HK-2 (cell line): ENCODE data around the gene GABARAPL1.

Experiments
- DNase-seq: peaks from one replicate; pipeline ENCODE4 v3.0.0-alpha.2; 2018; ENCODE audit not compliant: unreplicated experiment

GABARAPL1 gene

DNA sequence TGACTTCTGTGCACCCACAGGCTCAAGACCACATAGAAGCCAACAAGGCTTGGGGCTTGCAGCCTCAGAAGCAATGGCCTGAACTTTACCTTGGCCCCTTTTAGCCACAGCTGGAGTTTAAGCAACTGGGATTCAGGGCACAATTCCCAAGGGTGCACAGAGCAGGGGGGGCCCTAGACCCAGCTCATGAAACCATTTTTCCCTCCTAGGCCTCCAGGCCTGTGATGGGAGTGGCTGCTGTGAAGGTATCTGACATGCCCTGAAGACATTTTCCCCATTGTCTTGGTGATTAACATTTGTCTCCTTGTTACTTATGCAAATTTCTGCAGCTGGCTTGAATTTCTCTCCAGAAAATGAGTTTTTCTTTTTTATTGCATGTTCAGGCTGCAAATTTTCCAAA, 21.9 kb downstream of the GABARAPL1 start:
- no peak for DNase-seq

DNA sequence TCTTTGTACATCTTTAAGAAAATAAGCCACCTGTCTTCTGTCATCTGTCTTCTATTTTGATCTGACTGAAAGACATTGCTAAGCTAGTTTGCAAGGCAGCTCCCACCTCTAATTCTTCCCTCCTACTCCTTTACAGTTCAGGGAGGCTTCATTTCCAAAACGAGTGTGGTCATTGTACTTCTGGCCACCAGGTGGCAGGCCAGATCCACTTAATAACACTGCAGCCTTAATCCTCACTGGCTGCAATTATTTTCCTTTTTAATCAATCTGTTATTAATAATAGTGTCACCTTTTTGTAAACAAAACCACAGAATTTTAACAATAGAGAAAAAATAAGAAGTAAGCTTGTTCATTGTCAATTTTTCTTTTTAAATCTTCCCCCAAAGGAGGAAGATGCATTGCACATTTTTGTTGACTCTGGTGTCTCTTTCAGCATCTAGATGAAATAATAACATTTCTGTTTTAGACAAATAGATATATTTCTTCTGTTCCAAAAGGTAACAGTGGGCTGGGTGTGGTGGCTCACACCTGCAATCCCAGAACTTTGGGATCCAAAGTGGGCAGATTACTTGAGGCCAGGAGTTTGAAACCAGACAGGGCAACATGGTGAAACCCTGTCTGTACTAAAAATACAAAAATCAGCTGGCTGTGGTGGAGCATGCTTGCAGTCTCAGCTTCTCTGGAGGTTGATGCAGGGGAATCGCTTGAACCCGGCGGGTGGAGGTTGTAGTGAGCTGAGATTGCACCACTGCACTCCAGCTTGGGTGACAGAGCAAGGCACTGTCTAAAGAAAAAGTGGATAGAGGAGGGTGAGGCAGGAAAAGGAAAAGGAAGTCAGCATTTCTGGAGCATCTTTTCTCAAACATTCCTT, 23.3 kb downstream of the GABARAPL1 start:
- DNase-seq = no peak

DNA sequence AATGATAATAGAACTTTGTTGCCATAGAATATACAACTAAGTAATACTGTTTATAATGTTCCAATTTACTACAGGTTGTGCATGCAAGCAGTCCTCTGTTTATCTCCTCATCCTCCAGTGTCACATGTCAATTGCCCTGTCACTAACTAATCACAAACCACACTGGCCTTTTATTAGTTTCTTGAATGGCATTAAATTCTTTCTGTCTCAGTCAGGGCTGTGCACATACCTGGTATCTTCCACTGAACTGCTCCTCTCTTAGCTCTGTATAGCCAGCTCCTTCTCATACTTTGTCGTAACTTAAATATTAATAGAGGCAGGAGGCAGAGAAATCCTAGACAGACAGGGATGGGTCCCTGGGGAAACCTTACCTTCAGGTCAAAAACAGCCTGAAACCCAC, 24.0 kb downstream of the GABARAPL1 start:
- DNase-seq = no peak

DNA sequence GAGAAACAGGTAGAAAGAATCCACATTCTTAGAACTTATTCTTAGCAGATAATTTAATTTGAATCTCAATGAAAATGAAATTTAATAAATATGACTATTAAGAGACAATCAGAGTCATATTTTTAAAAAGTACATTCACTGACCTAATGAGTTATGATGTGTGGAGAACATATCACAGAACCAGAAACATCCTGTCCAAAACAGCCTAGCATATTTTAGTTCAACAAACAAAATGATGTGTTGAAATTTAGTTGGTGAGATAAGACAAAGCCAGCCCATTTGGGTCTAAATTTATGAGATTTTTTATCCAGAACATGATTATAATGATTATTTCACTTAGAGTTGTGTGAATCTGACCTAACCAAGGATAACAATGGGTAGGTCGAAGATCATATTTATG, 25.8 kb downstream of the GABARAPL1 start:
- DNase-seq = no peak

DNA sequence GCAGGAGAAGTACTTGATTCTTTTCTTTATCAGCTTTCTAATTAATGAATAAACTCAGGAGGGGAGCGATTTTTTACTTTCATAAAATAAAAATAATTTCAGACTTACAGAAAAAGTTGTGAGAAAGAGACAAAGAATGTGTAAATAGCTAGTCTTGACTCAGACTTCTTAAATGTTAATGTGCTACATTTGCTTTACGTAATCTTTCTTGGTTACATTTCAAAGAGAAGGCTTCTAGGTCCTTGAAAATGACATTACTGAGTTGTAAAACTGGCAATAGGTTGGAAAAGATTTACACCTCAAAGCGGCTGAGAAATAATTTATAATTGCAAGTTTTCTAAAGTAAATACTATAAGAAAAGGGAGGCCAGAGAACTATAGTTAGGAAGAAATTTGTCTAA, 28.6 kb downstream of the GABARAPL1 start:
- DNase-seq = no peak

DNA sequence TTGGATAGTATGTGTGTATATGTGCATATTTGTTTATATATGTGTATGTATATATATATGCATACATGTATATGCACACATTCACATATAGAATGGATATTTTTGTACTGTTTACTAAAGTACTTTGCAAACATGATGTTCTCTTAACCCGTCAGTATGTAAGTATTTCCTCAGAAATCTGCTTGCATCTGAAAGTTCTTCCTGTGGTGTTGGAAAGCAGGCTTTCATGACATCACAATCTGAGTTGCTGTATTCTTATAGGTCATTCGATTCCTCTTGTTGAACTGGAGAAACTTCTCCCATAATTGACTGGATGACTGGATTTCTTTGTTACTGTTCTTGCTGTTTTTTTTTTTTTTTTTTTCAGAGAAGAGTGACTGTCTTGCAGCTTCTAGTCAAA, 29.1 kb downstream of the GABARAPL1 start:
- no peak for DNase-seq

DNA sequence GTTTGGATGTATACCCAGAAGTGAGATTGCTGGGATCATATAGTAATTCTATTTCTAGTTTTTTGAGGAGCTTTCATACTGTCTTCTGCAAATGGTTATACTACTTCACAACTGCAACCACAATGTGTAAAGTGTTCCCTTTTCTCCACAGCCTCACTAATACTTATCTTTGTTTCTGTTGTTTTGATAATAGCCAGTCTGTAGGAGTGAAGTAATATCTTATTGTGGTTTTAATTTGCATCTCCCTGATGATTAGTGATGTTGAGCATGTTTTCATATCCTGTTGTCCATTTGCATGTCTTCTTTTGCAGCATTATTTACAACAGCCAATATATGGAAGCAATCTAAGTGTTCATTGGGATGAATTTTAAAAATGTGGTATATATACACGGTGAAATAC, 29.9 kb downstream of the GABARAPL1 start:
- no peak for DNase-seq

DNA sequence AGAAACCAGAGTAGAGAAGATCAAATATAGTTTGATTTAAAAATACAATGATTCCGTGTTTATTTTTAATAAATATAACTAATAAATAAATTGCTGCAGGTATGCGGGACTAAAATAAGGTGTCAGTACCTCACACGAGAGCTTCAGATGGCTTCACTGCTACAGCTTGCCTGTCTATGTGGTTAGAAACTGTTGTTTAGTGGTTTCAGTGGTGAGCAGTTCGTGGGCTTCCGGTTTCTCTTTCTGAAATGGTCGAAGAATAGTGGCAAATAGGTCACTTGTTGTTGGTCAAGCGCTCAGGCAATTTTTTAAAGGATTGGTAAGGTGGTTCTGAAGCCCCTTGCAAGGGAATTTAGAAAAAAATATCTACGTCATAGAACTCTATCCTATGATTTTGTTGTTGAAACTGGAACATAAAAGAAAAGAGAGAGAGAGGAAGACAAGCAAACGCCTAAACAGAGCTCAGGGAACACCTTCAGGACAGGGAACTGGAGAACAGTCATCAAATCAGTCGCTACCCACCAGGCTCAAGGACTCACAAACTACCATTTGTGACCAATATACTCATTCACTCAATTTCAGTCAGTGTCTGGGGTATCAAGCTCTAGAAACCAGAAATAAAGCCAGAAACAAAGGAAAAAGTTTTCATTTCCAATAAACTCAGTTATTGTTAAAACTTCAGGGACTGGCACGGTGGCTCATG, 31.3 kb downstream of the GABARAPL1 start:
- DNase-seq = no peak

DNA sequence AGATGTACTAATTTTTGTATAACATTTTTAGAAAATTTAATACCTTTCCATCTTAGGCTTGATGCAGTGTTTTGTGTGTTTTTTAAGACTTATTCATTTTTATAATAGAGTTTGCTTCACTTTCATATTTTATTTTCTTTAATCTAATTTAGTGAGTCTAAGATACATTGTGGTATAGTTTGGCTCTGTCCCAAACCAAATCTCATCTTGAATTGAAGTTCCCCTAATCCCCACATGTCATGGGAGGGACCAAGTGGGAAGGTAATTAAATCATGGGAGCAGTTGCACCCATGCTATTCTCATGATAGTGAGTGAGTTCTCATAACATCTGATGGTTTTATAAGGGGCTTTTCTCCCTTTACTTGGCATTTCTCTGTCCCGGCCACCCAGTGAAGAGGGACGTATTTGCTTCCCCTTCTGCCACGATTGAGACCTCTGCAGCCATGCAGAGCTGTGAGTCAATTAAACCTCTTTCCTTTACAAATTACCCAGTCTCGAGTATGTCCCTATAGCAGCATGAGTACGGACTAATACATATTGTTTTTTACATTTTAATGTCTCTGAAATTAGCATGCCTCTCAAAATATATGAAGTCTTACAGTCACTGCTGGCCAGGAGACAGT, 34.9 kb downstream of the GABARAPL1 start:
- no peak for DNase-seq

DNA sequence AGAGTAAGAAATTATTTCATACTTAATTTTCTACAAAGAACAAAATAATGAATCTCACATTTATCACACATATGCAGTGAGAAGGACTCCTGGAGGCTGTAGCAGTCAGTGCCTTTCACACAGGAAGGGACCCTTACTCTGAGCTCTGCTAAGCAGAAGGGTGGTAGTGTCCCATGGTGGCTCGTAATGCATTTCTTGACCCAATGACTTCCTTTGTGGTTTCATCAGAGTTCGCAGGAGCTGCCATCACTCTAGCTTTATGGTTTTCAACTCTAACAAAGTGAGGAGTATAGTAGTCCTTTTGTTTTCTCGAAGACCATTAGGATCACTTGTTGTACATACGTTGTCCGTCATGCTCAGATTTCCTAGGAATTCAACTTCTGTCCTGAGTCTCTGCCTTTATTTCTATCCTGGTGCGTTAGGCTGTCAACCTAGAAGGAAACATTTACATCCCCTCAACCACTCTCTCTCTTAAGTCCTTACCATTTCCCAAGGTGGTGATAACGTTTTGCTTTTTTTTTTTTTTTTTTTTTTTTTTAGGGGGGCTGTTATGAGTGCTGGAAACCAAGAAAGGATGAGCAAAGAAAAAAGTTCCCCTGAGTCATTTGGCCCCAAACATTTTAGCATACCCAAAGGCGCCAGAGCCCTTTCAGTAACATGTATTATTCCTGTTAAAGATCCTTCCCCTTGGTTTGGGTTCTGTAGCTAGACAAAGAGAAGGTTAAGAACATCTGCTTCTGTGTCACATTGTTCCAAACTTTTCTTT, 37.2 kb downstream of the GABARAPL1 start:
- no peak for DNase-seq

DNA sequence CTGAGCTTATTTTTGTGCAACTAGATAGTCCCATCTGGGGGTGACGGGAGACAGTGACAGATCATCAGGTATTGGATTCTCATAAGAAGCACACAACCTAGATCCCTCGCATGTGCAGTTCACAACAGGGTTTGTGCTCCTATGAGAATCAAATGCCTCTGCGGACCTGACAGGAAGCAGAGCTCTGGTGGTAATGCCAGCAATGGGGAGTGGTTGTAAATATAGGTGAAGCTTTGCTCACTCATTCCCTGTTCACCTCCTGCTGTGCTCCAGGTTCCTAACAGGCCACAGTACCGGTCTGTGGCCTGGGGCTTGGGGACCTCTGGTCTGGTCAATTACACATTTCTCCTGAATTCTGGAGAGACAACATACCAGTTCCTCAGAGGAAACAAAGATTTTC, 39.0 kb downstream of the GABARAPL1 start:
- no peak for DNase-seq

DNA sequence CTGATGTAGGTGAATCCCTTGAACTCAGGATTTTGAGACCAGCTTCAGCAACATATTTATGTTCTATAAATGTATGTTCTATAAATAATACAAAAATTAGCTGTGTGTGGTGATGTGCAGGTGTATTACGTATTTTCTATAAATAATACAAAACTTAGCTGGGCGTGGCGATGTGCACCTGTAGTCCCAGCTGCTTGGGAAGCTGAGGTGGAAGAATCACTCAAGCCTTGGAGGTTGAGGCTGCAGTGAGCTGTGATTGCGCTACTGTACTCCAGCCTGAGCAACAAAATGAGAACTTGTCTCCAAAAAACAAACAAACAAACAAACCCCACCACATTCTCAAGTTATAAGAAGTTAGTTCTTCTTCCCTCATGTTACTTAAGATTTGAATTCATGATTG, 39.5 kb downstream of the GABARAPL1 start:
- no peak for DNase-seq

DNA sequence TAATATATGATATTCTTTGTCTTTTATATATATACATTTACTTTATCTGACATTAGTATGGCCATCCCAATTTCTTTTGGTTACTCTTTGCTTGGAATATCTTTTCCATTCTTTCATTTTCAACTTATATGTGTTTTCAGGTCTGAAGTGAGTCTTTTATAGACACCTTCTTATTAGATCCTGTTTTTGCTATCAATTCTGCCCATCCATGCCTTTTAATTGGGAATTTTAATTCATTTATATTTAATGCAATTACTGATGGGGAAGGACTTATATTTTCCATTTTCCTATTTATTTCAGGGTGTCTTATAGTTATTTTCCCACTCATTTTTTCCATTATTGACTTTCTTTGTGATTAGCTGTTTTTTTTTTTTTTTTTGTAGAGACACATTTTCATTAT, 43.4 kb downstream of the GABARAPL1 start:
- DNase-seq = no peak

DNA sequence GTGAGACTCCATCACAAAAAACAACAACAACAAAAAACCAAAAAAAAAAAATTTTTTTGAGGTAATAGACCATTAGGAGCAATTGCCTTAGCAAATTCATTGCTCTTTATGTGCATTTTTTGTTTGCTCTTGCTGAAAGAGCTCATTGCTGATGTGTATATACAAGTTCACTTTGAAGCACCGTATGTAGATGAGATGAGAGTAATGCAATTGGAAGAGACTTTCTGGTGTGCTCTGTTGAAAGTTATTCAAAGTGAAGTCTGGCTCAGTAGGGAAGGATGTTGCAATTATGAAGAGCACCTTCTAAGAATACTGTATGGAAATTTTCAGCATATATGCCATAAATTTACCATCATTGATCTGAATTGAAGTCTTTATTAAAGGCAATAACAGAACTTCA, 48.2 kb downstream of the GABARAPL1 start:
- DNase-seq = no peak

DNA sequence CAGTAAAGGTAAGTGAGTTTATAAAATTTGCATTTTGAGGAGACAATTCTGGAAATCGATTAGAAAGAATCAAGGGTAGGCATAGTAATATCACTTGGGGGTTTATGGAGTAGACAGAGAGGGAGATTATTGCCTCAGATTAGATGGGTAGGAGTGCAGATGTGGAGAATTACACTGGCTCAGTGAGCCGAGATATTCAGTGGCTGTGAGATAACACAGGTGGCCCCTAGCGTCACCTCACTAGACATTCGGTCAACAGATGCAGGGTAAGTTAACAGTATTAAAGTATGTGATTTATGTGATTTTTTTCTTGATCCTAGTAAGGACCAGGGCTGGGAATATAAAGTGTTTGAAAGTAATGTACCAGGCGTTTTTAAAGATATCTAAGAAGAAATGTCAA, 55.4 kb downstream of the GABARAPL1 start:
- no peak for DNase-seq

DNA sequence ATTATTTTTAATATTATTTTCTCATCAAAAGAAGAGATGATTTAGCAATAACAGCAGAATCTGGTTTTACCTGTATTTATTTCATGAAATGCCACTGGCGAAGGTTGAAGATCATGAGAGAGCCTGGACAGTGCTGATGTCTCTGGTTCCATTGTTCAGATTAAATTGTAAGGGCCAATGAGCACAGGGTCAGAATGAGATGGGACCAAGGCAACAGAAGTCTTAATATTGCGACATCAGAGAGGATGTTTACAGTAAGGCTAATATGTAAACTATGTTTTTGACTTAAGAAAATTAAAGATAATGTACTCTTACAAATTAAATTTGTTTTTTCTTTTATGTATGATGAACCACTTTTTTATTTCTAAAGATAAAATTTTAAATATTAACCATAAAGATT, 59.8 kb downstream of the GABARAPL1 start:
- no peak for DNase-seq
